K562 (cell line): ENCODE measurements around the gene ANKS3.

Source experiments
- FOXA1 ChIP-seq: fragments of 450-650 bp; IDR thresholded peaks from 2 replicates; pipeline ENCODE4 v1.6.1; 2016; ENCODE audit warnings: mild to moderate bottlenecking, borderline replicate concordance
- HOMEZ ChIP-seq: fragments of 250-450 bp; sonication (Bioruptor Pico); IDR thresholded peaks from 2 replicates; pipeline ENCODE4 v1.4.0; 2020; ENCODE audit warnings: mild to moderate bottlenecking, moderate library complexity
- RAD51 ChIP-seq: fragments of 450-650 bp; IDR thresholded peaks from 2 replicates; pipeline ENCODE4 v1.7.1; 2016; ENCODE audit warnings: low read depth, mild to moderate bottlenecking, borderline replicate concordance
- SOX6 ChIP-seq: fragments of 450-650 bp; IDR thresholded peaks from 2 replicates; pipeline ENCODE4 v1.6.1; 2014; ENCODE audit warnings: mild to moderate bottlenecking
- TEAD1 ChIP-seq, 2 experiments: fragments of 450-650 bp in 1 of 2; sonication (generic) in 1 of 2; formaldehyde crosslinking; IDR thresholded peaks; 2 replicates each; pipeline versions ENCODE4 v1.4.0 to v1.8.0; 2020 to 2022; ENCODE audit warnings: mild to moderate bottlenecking in 2 of 2, missing genetic modification reagents in 1 of 2
- ZBTB1 ChIP-seq: sonication (generic); formaldehyde crosslinking; IDR thresholded peaks from 2 replicates; pipeline ENCODE4 v1.8.1; 2023; ENCODE audit warnings: missing genetic modification reagents, low read depth, mild to moderate bottlenecking, borderline replicate concordance
- ZBTB8A ChIP-seq: fragments of 450-650 bp; IDR thresholded peaks from 2 replicates; pipeline ENCODE4 v1.6.1; 2018; ENCODE audit warnings: mild to moderate bottlenecking, moderate library complexity; ENCODE audit not compliant: partially characterized antibody
- ZFX ChIP-seq: sonication (generic); formaldehyde crosslinking; IDR thresholded peaks from 2 replicates; pipeline ENCODE4 v1.8.0; 2022; ENCODE audit warnings: mild to moderate bottlenecking, missing genetic modification reagents, moderate library complexity
- ZKSCAN1 ChIP-seq: fragments of 150-350 bp; IDR thresholded peaks from 2 replicates; pipeline ENCODE4 v1.6.1; 2016; ENCODE audit warnings: low read depth, low read length
- ZNF239 ChIP-seq: fragments of 250-450 bp; sonication (Bioruptor Pico); IDR thresholded peaks from 2 replicates; pipeline ENCODE4 v1.4.0; 2020; ENCODE audit warnings: mild to moderate bottlenecking
- ZNF79 ChIP-seq: fragments of 250-450 bp; sonication (Bioruptor Pico); IDR thresholded peaks from 2 replicates; pipeline ENCODE4 v1.4.0; 2020; ENCODE audit warnings: low read depth, mild to moderate bottlenecking, moderate library complexity

DNA sequence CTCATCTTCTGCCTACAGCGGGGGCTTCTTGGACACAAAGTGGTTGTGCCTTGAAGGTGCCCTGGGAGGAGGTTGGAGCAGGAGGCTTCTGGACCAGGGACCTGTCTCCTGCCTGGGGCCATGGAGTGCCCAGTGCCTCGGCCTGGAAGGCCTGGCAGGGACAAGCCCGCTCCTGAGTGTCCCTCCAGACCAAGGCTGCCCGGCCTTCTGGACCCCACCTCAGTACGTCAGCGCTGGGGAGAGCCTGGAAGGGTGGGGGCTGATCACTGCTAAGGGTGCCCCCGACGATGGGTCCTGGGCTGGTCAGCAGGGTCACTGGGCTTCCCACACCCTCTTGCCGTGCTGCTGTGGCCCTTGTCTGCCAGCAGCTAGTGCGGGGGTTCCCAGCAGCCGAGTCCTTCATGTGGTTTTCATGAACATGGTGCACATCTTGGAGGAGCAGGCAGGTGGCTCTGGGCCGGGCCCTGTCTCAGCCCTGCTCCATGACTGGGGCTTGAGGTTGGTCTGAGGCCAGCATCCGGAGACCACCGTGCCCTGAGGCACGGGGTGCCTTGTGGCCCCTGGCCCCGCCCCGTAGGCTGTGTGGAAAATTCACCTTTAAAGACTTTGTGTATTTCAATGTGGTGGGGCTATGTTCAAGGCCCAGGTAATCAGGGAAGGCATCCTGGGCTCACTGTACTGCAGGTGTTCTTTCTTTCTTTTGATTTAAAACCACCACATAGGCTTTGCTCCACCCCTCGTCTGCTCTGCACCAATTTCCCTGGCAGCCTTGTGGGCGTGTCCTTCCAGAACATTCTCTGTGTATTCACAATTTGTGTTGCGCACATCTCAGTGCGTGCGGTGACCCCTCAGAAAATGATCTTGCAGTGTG is 87.1 kb downstream of the ANKS3 start:
- TF ChIP-seq ZBTB1 (CRISPR knock-in tag) (no peak), RAD51 (no peak), HOMEZ (CRISPR knock-in tag) (no peak), ZNF239 (CRISPR knock-in tag) (no peak), SOX6 (no peak), ZFX (CRISPR knock-in tag) (no peak), FOXA1 (no peak), ZNF79 (CRISPR knock-in tag) (no peak), TEAD1 (CRISPR knock-in tag; IDR thresholded peaks at IDR 0.05) (no peak), ZBTB8A (no peak), ZKSCAN1 (no peak)
